ENCODE data around the gene GPC5.

DNA sequence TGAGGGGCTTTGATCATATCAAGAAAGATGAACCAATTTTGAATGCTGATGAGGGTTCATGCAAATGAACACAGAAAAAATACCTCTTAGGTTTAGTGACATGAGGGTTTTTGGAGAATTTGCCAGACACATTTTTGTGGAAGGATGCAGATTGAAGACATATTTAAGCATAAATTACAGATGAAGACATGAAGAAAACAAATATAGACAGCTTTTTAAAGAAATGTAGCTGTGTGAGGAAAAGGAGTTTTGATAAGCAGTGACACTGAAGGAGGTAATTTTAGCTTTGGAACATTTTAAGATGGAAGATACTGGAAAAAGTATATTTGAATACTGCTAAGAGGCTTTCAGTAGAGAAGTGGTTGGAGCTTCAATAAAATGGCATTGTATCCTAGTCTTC is 1017.4 kb downstream of the GPC5 start:
- TF ChIP-seq, protein P1, sequence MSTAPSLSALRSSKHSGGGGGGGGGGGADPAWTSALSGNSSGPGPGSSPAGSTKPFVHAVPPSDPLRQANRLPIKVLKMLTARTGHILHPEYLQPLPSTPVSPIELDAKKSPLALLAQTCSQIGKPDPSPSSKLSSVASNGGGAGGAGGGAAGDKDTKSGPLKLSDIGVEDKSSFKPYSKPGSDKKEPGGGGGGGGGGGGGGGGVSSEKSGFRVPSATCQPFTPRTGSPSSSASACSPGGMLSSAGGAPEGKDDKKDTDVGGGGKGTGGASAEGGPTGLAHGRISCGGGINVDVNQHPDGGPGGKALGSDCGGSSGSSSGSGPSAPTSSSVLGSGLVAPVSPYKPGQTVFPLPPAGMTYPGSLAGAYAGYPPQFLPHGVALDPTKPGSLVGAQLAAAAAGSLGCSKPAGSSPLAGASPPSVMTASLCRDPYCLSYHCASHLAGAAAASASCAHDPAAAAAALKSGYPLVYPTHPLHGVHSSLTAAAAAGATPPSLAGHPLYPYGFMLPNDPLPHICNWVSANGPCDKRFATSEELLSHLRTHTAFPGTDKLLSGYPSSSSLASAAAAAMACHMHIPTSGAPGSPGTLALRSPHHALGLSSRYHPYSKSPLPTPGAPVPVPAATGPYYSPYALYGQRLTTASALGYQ (CRISPR knock-in tag; IDR thresholded peaks at IDR 0.05) = no peak
- TF ChIP-seq FOXP4 (CRISPR knock-in tag; IDR thresholded peaks at IDR 0.05) = no peak

Measured in HepG2 (cell line).